ENCODE results near the gene HCFC2.
"Not testable (repeated sequence)": the region's sequence is repeated elsewhere in the genome, so short reads cannot be mapped to it uniquely, and the experiment has no call there.

The HCFC2 gene

DNA sequence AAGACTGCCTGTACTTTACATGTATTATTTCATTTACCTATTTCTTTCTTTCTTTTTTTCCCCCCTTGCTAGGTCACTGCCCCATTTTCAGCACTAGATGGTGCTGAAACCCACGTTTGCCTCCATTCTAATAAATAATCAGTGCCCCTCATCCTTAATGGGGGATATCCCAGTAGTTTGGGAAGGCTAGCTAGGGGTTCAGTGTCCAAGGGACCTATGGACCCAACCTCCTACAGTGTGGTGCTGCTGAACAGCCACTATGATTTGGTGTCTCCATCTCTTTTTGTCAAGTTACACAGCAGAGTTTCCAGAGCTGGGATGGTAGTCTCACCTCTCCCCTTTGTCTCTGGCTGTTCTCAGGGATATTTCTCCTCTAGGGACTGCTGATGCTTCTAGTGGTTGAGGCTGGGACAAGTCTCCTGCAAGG, 6.5 kb upstream of the HCFC2 start:
- no peak for DNase-seq (ENCODE audit: low read depth)

DNA sequence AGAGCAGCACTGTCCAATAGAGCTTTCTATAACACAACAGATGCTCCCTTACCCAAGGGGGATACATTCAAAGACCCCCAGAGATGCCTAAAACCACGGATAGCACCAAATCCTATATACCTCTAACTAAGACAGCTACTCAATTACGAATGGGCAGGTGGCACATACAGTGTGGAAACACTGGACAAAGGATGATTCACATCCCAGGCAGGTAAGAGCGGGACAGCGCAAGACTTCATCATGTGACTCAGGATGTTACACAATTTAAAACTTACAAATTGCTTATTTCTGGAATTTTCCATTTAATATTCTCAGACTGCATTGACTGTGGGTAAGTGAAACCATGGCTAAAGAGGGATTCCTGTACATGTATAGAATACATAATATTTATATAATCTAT, 5.5 kb upstream of the HCFC2 start:
- DNase-seq (ENCODE audit: low read depth), result no peak

DNA sequence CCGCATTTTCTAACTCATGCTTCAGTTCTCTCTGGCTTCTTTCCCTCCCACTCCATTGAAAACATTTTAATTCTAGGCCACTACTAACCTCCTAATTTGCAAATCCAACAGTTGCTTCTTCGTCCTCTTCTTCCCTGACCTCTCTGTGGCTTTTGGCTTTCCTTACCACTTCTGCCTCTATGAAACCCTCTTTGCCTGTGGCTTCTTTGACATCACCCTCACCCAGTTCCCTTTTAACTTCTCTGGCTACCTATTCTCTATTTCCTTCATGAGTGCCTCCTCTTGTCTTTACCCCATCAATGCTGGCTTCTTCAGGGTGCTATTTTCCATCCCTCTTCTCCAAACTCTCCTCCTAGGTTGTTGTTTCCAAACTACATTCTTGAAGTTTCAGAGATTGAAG, 4.4 kb upstream of the HCFC2 start:
- no peak for DNase-seq (ENCODE audit: low read depth)

DNA sequence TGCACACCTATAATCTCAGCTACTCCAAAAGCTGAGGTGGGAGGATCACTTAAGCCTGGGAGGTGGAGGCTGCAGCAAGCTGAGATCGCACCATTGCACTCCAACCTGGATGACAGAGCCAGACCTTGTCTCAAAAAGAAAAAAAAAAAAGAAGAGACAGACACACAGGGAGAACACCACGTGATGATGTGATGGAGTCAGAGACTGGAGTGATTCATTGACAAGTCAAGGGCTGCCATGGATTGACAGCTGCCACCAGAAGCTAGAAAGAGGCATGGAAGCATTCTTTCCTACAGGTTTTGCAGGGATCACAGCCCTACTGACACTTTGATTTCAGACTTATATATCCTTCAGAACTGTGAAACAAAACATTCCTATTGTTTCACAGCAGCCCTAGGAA, 3.5 kb upstream of the HCFC2 start:
- DNase-seq (ENCODE audit: low read depth), result no peak

DNA sequence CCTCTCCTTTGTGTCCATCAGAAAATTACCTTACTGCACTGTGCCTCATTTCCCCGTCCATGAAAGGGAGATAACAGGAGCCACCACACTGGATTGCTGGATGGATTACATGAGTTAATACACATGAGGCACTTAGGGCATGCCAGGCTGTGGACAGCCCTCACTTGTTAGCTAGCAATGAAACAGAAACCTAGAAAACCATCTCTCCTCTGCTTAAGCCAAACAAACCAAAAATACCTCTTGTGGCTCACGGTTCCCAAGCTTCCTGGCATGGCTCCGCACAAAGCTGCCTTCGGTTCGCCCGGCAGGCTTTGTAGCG, 660 bp upstream of the HCFC2 start:
- no peak for DNase-seq (ENCODE audit: low read depth)

DNA sequence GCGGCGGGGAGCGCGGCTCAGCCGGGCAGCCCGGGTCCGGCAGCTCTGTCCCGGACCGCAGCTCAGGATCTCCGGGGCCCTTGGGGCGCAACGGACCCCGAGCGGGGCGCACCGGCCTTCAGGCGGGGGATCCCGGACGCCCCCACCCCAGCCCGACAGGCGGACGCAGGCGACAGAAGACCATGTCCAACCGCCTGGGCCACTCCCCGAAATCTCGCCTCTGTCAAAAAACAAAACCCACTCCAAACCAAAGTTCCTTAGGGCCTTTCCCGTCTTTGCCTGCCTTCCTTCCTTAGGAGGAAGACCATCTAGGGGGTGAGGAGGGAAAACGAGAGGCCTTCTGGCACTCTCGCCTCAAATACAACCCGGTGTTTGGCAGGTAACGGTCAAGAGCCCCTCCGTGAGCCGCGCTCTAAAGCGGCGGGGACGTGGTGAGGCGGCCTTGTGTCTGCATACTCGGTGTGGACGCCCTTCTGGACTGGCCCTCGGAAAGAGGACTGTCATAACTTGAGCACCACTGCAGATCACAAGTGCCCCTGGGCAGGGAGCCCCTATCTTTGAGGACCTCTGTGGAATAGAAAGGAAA, 604 bp downstream of the HCFC2 start:
- DNase-seq (ENCODE audit: low read depth), result no peak

DNA sequence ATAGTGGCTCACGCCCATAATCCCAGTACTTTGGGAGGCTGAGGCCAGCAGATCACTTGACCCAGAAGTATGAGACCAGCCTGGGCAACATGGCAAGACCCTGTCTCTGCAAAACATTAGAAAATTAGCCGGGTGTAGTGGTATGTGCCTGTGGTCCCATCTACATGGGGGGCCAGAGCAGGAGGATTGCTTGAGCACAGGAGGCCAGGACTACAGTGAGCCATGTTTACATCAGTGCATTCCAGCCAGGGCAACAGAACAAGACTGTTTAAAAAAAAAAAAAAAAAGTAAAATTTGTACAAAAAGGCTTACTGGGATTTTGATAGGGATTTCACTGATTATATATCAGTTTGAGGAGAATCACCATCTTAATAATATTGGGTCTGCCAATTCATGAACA, 7.8 kb downstream of the HCFC2 start:
- no peak for DNase-seq (ENCODE audit: low read depth)

DNA sequence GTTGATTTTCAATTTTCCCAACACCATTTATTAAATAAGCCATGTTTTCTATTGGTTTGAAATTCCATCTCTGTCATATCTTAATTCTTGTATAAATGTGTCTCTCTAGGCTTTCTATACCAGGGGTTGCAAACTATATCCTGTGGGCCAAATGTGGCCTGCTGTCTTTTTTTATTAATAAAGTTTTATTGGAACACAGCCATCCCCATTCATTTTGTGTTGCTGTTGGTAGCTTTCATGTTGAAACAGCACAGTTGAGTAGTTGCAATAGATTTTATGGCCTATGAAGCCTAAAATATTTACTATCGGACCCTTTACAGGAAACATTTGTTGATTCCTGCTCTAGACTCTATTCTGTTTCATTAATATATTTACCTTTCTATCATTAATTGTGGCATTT, 9.4 kb downstream of the HCFC2 start:
- DNase-seq (ENCODE audit: low read depth), result no peak

DNA sequence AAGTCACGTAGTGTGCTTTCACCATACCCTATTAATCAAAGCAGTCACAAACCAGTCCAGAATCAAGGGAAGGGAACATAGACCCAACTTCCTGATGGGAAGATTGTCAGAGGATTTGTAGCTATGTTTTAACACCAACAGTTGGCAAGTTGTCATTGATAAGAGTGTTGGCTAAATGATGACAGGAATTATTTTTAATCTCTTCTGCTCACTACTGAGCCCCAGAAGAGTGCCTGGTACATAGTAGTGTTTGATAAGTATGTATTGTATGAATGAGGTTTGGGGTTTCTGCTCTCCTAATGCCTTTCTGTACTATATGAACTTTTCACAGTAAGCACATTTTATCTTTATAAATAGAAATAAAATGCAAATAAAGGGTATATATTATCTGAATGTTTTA, 14.7 kb downstream of the HCFC2 start:
- DNase-seq (ENCODE audit: low read depth), result no peak

DNA sequence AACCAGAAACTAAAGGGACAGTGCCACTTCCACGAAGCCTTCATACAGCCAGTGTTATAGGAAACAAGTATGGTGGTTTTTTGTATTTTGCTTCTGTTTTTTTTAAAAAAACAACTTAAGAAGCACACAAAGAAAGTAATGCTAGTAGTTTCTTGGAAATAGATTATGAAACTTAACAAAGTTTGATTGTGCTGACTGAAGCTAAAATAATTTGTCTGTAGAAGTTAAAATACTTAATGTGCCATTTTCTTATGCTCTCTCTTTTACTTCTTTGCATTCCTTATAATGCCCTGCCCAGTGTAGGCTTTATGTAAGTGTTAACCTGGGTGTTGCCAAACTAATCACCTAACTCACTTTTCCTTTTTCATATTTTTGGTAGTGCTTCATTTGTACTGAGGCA, 16.4 kb downstream of the HCFC2 start:
- DNase-seq (ENCODE audit: low read depth), result no peak

DNA sequence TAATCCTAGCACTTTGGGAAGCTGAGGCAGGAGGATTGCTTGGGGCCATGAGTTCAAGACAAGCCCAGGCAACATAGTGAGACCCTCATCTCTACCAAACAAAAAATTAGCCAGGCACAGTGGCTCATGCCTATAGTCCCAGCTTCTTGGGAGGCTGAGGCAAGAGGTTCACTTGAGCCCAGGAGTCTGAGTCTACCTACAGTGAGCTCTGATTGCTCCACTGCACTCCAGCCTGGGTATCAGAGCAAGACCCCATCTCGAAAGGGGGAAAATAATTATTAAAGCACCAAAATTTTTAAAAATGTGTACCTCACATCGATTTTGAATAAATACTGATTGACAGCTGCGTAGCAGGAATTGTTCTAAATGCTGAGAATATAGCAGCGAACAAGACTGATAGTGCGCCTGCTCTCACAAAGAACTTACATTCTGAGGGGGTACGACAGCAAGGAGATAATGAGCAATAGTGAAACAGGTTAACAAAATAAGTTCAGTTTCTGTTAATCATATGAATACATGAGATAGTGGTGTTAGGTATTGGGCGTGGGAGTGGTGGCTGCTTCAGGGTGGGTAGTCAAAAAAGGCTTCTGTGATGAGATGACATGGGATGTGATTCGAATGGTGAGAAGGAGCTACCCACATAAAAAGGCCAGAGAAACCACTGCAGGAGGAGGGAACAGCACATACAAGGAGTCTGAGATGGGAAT, 19.6 kb downstream of the HCFC2 start:
- DNase-seq (ENCODE audit: low read depth), result no peak

DNA sequence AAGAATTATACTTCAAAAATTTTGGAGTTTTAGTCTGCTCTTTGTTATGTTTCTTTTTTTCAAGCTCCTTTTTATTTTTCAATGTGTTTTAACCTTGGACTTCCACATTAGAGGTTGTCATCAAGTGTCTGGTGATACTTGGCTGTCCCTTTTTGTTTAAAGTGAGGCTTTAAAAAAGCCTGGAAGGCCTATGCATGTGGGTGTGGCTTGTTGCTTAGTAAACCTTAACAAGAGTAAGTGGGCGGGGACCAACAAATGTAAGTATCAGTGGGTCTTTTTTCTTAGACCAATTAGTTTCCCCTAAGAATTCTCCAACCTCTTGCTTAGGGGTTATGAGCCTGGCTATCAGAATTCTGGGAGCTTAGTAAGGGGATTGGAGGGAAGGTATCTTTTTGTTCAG, 26.4 kb downstream of the HCFC2 start:
- DNase-seq (ENCODE audit: low read depth), result no peak

DNA sequence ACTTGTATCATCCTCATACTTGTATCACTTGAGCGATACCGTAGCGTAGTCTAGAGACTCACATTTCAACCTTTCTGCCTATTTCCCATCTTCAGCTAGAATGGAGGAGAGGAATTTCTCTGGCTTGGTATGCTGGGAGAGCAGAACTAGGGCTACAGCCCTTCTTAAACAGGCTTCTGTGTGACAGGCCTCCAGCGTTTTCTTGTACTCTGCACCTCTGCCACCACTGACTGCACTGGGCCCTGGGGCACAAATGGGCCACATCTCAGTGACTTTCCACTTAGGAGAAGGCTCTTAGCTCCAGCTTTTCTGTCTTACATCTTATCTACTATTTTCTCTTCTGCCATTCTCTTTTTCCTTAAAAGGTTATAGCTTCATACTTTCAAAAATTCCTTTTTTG, 26.8 kb downstream of the HCFC2 start:
- no peak for DNase-seq (ENCODE audit: low read depth)

DNA sequence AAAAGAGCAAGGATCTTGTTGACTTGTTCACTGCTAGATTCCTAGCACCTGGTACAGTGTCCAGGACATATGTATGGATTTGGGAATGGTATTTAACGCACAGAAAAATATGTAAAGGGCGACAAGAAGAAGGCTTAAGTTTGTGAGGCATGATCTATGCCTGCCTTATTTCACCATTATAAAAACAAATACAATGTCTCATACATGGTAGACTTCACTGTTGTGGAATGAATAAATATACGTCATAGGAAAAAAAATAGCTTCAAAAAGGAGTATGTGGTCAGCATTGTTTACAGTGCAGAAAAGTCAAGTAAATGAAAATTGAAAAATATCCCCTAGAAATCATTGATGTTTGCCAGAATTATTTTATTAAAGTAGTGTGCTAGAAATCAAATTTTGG, 30.0 kb downstream of the HCFC2 start:
- no peak for DNase-seq (ENCODE audit: low read depth)

DNA sequence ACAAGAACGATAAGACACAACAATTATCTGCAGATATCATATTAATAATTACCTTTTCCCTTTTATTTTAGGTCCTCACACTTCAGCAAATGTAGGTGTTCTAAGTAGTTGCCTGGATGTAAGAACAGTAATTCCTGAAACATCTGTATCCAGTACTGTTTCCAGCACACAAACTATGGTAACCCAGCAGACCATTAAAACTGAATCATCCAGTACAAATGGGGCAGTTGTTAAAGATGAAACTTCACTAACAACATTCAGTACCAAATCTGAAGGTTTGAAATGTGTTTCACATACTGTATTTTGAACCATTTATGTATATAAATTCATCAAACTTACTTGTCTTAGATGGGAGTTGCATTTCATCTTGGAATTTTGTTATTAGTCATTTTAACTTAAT, 31.0 kb downstream of the HCFC2 start:
- no peak for DNase-seq (ENCODE audit: low read depth)

DNA sequence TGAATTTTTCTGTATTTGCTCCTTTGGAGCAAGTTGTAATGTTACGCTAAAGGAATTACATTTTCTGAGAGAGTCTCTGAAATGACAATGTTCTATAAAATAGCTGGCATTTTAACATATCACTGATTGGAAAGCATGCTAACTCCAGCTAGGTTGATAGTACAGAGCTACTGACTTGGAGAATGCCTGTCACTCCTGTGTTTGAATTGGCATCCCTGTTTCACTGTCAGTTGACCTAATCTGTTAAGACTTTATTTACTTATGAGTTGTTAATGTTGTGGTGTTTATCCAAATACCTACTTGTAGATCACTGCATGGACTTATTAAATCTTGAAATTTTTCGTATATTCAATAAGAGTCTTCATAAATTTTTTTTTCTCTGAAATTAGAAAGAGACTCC, 33.6 kb downstream of the HCFC2 start:
- DNase-seq (ENCODE audit: low read depth), result no peak

DNA sequence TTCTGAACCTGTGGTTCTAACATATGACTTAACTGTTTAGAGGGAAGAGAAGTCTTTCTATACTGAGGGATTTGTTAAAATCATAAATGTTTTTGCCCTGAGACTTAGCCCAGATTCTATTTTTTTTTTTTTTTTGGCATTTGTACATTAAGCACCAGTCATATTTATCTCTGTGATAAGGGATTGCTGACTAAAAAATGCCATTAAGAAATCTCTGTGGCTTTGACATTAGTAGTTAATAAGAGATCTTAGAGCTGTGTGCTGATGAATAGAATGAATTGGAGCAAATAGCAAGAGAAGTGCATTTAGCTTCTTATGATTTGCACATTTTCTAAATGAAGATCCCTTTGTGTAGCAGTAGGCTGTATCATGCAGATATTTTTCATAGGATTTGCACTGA, 41.1 kb downstream of the HCFC2 start:
- DNase-seq (ENCODE audit: low read depth), result no peak

DNA sequence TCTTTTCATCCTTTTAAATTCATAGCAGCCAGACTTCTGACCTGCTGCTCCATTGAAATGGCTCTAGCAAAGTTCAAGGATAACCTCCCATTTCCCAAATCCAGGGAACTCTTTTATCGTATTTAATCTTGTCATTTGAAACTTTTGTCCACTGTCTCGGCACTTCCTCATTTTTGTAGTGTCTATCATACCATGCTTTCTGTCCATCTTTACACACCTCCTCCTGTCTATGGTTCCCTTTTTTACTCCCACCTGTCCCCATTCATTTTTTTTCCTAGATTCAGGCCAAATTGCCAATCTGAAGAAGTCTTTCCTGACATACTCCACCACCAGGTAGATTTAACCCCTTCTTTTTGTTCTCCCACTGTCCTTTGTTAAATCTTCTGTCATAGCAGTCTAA, 42.6 kb downstream of the HCFC2 start:
- DNase-seq (ENCODE audit: low read depth), result no peak

DNA sequence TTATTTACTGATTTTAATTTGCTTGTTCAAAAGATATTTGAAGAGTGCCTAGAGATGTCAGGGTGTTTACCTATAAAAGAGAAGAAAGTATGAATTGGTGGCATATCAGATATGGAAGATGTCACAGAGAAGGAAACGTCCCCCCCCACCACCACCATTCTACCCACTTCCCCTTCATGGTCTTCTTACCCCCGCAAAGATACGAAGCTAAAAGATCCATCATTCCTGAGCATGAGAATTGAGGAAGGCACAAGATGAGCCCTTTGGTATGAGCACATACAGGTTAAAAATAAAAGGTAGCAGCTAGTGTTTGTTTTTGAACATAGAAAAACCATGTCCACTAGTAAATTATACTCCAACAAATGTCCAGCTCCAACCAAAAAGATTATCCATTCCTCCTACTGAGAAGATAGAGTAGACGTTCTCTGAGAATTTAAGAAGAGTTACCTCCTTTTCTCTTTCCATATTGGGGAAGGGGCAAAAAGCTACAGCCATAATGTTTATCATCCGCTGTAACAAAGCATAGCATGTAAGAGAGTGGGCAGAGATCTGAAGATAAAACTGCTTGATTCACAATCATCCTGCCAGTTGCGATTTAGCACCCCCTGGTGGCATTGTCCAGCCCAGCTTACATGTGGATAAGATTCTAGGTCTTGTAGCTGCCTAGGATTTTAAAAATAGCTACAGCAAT, 44.6 kb downstream of the HCFC2 start:
- peak; percentile 85 for DNase-seq (ENCODE audit: low read depth)

DNA sequence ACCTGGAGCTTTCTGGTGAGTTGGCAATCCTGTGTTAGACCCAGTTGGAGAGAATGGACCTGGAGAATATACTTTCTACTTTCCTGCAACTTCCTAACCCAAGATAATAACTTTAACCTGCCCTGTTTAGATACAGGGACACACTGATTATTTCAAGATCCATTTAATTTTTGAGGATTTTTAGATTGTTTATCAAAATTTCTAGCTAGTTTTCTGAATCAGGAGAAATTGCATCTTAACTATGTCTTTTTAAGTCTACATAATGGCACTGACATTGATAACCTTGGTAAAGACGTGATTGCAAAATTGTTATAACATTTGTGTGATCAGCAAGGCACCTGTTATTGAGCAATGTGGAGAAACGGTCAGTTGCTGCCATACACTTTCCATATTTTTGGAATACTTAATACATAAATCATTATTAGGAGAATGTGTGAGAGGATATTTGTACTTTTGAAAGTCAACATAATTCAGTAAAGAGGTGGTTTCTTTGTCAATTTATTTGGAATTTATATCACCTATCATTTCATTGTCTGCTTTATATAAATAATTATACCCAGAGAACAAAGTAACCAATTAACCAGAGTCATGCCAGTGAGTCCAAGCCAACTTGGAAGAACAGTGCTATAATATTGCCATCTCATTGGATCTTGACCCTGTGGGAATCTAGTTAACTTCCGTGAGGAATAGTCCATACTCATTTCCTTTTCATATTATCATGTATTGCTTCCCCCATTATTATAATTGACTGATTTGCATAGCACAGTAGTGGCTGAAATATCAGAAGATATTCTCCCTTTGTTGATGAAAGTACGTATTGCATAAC, 45.3 kb downstream of the HCFC2 start:
- DNase-seq (ENCODE audit: low read depth), result no peak

DNA sequence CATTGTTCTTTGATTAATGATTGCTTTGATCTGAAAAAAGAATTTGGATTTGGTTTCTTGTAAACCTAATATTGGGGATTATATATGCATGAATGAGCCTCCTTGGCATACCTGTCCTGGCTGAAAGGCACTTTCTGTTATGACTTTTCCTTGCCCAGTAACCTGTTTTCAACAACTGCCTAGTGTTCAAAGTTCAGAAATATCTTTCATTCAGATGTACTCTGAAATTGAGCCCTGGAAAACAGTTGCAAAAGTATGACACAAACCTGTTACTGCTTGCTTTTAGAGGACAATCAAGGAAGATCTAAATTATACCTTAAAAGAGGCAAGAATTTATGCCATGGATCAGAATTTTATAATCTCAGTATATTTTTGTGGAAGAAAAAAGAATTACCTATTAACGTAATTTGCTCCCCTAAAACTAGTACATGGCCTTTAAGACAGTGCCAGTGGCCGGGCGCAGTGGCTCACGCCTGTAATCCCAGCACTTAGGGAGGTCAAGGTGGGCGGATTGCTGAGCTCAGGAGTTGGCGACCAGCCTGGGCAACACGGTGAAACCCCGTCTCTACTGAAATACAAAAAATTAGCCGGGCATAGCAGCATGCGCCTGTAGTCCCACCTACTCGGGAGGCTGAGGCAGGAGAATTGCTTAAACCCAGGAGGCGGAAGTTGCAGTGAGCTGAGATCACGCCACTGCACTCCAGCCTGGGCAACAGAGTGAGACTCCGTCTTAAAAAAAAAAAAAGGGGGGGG, 50.7 kb downstream of the HCFC2 start:
- not testable (repeated sequence) for DNase-seq (ENCODE audit: low read depth)

DNA sequence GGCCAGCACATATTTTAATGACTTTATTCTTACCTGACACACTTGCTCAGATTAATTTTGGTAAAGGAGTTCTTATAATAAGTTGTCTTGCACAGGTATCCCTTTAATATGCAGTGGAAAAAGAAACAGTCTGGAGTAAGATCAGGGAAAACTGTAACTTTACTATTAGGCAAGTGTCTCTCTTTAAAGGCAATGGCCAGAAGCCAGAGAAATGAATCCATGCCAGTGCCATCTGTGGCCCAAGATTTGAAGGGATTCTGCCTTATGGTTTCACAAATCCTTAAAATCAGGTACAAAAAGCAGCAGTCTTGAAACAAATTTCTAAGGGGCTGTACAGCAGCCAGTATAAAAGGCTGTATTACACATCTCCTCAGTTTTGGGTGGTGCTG, 51.2 kb downstream of the HCFC2 start:
- DNase-seq (ENCODE audit: low read depth), result no peak

Data from stimulated activated CD8-positive, alpha-beta memory T cell treated with anti-CD3 and anti-CD28 coated beads, Interleukin-7, amount 100 ng/mL, for 24 hours (primary cell).